NCI-H1105 (cell line): ENCODE measurements around the gene SCART1.
"Not testable (repeated sequence)": the region's sequence is repeated elsewhere in the genome, so short reads cannot be mapped to it uniquely, and the experiment has no call there.

ENCODE experiments used
- DNase-seq: peaks from one replicate; lab custom pipeline; 2025; lab: John Stamatoyannopoulos, UW

Gene SCART1

GRCh38 chr10:133453516-133454203 is at the start of gene SCART1:
Gene SCART1, plus strand, starts transcription at chr10:133453945. Its CDS starts 53 bp downstream, at chr10:133453998.
- DNase-seq, result no peak

GRCh38 chr10:133405272-133405671 is 48.5 kb upstream of the SCART1 start:
- DNase-seq, result no peak

- no peak for DNase-seq
Measured at GRCh38 chr10:133405844-133406527, 47.8 kb upstream of the SCART1 start.

- DNase-seq, result no peak
Measured at GRCh38 chr10:133411523-133412380, 42.0 kb upstream of the SCART1 start.

GRCh38 chr10:133412381-133412711 is 41.4 kb upstream of the SCART1 start:
- DNase-seq, result no peak

GRCh38 chr10:133414401-133414800 is 39.3 kb upstream of the SCART1 start:
- DNase-seq, result not testable (repeated sequence)

GRCh38 chr10:133415752-133416151 is 38.0 kb upstream of the SCART1 start:
- DNase-seq, result no peak

- DNase-seq, result no peak
Measured at GRCh38 chr10:133418289-133418993, 35.3 kb upstream of the SCART1 start.

GRCh38 chr10:133419211-133419950 is 34.4 kb upstream of the SCART1 start:
- no peak for DNase-seq

- no peak for DNase-seq
Measured at GRCh38 chr10:133420028-133420427, 33.7 kb upstream of the SCART1 start.

GRCh38 chr10:133420579-133420978 is 33.2 kb upstream of the SCART1 start:
- no peak for DNase-seq

- no peak for DNase-seq
Measured at GRCh38 chr10:133421336-133422222, 32.2 kb upstream of the SCART1 start.

GRCh38 chr10:133422223-133422806 is 31.4 kb upstream of the SCART1 start:
- DNase-seq, result no peak

GRCh38 chr10:133422807-133423771 is 30.7 kb upstream of the SCART1 start:
- no peak for DNase-seq

GRCh38 chr10:133424102-133424501 is 29.6 kb upstream of the SCART1 start:
- DNase-seq, result not testable (repeated sequence)

GRCh38 chr10:133424601-133425000 is 29.1 kb upstream of the SCART1 start, which contains the start of gene SPRN:
Gene SPRN, minus strand, starts transcription at chr10:133424625. Its CDS starts 944 bp downstream, at chr10:133423681.
- DNase-seq, result not testable (repeated sequence)

- not testable (repeated sequence) for DNase-seq
Measured at GRCh38 chr10:133429571-133429970, 24.2 kb upstream of the SCART1 start.

- not testable (repeated sequence) for DNase-seq
Measured at GRCh38 chr10:133431888-133432613, 21.7 kb upstream of the SCART1 start.
